ENCODE data around the gene PCSK5.
"Not testable (repeated sequence)": the region's sequence is repeated elsewhere in the genome, so short reads cannot be mapped to it uniquely, and the experiment has no call there.

Gene PCSK5

DNA sequence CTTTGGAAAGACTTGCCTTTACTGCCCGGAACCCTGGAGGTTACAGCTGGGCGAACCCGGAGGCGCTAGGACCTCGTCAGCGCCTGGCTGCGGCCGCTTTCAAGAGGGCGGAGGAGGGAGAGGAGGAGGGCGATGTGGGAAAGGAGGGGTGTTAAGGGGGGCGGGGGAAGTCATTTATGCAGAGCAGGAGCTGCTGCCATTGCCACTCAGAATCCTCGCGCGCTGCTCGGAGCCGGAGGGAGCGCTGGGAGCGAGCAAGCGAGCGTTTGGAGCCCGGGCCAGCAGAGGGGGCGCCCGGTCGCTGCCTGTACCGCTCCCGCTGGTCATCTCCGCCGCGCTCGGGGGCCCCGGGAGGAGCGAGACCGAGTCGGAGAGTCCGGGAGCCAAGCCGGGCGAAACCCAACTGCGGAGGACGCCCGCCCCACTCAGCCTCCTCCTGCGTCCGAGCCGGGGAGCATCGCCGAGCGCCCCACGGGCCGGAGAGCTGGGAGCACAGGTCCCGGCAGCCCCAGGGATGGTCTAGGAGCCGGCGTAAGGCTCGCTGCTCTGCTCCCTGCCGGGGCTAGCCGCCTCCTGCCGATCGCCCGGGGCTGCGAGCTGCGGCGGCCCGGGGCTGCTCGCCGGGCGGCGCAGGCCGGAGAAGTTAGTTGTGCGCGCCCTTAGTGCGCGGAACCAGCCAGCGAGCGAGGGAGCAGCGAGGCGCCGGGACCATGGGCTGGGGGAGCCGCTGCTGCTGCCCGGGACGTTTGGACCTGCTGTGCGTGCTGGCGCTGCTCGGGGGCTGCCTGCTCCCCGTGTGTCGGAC is at the start of gene PCSK5:
PCSK5 (plus strand) TSS at position 202 of the 805 bp plus-strand sequence; CDS start at position 711, 509 bp downstream.
- peak; percentile 89 for DNase-seq

DNA sequence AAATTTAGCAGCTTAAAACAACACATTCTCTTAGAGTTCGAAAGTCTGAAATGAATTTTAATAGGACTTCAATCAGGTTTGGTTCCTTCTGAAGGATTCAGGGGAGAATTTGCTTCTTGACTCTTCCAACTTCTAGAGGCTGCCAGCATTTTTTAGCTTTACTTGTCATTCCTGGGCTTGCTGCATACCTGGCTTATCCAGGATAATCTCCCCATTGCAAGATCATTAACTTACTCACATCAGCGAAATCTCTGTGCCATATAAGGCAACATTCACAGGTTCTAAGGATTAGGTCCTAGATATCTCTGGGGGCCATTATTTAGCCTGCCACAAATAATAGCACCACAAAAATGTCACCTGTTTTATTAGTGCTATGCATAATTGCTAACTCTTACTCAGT is 46.2 kb upstream of the PCSK5 start:
- DNase-seq, result no peak

DNA sequence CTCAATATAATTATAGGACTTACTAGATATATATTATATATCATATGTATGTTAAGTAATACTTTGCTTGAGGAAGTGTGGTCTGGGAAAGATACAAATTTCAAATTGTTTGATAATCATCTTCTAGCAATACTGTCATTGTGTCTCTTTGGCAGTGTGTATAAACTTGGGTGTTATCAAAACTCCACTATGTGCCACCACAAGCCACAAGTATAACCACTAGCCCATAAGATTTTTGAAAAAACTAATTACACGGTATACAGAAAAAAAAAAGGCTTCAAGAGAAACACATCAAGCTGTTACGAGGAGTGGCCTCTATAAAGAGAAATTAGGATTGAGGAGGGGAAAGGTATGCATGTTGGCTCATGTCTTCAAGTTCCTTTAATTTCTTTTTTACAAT is 44.7 kb upstream of the PCSK5 start:
- DNase-seq, result no peak

DNA sequence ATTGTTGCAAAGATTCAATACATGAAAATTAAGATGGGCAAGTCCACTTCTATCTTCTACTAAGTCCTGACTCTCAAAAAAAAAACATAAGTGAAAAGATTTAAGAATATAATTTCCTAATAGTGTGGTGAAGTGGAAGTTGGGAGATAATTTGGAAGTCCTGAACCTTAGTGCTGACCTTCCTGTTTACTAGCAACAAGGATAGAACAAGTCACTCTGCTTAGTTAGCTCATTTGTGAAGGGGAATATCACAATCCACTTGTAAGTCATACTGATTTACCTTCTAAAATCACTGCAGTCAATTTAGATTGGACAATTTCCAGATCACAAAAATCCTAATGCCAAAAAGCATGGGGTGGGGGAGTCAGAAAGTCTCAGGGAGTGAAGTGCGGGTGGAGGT is 43.4 kb upstream of the PCSK5 start:
- no peak for DNase-seq

DNA sequence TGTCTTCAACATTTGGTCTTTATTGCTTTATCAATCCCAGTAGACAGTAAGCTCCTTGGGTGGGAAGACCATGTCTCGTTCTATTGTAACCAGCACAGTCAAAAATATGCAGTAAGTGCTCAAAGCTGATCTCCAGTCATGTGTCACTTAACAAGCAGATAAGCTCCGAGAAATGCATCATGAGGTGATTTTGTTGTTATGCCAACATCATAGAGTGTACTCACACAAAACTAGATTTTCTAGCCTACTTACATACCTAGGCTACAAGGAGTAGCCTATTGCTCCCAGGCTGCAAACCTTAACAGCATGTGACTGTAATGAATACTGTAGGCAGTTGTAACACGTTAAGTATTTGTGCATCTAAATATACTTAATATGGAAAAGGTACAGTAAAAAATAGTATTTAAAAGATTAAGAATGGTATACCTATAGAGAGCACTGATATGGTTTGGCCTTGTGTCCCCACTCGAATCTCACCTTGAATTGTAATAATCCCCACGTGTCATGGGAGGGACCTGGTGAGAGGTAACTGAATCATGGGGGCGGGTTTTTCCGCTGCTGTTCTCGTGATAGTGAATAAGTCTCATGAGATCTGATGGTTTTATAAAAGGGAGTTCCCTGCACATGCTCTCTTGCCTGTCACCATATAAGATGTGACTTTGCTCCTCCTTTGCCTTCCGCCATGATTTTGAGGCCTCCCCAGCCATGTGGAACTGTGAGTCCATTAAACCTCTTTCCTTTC is 39.8 kb upstream of the PCSK5 start:
- no peak for DNase-seq

DNA sequence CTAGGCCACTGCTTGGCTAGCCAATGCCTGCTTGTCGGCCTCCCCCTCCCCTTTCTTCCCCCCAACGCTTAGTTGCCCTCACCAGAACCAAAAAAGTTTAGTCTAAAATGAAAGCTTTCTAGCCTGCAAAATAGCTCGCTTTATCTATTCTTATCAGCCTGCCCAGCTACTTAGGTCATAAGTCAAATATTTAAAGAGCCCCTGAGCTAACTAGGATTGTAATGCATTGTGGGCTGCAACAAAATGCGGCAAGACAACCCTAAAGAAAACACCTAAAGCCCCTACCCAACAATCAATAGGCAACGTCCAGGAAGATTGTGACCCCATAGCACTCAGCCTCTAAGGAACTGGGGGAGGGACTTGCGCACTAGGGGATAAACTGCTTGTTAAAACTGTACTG is 38.6 kb upstream of the PCSK5 start:
- no peak for DNase-seq

DNA sequence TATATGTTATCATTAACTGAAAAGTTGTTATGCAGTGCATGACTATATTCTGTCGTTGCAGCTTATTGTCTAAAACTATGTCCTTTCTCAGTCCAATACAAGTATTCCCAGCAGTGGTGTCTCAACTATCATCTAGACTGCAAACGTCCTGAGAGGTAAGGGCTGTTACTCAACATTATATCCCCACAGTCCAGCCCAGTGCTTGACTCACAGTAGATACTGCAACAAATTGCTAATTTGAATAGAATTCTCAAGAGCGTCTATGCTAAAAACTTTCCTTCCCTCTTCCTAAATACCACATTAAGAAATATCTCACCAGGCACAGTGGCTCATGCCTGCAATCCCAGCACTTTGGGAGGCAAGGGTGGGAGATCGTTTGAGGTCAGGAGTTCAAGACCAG is 37.7 kb upstream of the PCSK5 start:
- no peak for DNase-seq

DNA sequence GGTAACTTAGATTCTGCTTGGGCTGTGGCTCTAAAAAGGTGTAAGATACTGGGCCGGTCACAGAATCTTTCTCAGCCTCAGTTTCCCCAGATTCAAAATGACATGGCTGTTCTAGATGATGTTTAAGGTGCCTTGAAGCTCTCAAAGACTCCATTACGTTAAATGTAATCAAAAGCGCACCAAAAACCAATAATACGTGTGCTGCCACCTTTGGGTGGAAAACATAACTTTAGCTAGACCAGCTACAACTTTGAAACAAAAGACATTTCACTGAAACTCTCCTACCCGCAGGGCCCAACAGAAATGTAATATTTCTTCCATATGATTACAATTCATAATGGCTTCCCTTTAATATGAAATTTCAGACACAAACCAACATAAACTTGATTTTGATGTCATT is 35.0 kb upstream of the PCSK5 start:
- DNase-seq, result peak; percentile 19

DNA sequence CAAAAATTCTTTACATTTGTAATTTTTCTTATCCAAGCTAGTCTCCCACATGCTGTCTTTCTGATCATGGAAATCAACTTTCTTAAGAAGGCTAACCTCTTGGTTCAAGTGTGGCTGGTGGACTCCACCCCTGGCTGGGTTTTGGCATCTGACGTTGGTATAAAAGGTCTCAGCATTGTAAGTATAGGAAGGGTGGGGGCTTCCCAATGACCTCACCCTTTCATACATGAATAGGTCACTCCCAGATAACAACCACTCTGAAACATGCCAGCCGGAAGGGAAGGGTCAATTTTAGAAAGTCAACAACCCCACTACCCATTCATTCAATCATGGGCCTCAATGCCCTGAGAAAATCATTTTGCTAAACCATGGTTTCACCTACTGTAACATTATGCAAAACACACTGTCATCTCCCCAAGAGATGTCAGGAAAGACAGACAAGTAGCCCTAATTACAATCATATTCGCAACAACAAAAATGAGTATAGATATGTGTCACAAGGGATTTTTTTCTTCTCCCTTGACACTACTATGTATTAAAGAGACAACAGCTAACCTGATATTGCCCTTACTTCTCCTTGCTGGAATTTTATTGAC is 31.9 kb upstream of the PCSK5 start:
- DNase-seq, result no peak

DNA sequence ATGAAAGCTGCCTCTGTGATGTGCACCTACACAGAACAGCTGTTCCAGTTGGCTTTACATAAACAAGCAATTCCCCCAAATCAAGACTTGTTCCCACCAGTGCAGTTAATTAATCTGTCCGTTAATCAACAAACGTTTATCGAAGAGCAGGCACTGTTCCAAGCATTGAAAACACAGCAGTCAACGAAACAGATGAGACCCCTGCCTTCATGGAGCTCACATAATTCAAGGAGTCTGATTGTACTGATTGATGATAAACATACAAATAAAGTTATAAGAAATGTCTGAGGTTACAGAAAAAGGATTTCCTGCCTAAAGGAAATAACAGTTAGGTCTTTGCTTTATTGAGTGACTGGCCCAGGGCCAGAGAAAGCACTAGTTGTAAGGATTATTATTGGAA is 26.2 kb upstream of the PCSK5 start:
- no peak for DNase-seq

DNA sequence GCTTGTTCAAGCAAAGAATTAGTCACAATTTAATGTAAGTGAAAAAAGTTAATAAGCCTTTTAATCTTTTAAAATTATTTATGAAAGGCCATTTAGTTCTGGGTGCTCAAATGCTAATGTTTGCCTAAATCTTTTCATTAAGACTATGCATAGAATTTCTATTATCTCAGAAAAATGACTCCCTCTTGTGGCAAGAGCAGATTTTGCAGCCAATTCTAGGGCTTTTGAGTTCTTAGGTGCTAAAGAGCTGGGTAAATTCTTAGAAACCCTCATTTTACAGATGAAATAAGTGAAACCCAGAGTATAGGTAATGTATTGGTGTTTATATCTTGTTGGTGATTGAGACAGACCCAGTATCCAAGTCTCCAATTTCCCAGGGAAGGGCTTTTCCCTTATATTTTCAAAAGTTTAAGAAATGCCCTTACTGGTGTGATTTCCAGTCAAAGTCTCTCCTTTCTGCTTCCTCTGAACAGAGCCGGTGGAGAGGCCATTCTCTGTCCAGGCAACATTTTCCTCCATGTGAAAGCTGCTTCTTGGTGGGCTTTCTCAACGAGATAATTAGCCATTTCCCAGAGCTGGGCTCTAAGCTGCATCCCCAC is 24.1 kb upstream of the PCSK5 start:
- peak; percentile 37 for DNase-seq

DNA sequence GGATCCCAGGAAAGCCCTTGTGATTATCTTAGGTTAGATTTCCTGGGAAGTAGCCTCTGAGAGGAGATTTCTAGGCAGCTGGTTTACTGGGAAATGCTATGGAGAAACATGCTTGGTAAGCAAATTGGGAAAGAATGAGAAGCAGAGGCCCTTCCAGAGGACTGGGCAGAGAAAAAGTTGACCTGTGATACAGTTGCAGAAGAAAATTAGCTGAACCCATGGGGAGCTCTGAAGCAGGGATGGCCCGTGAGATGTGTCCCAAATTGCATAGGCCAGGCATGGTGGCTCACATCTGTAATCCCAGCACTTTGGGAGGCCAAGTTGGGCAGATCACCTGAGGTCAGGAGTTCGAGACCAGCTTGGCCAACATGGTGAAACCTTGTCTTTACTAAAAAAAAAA is 21.9 kb upstream of the PCSK5 start:
- DNase-seq, result not testable (repeated sequence)

DNA sequence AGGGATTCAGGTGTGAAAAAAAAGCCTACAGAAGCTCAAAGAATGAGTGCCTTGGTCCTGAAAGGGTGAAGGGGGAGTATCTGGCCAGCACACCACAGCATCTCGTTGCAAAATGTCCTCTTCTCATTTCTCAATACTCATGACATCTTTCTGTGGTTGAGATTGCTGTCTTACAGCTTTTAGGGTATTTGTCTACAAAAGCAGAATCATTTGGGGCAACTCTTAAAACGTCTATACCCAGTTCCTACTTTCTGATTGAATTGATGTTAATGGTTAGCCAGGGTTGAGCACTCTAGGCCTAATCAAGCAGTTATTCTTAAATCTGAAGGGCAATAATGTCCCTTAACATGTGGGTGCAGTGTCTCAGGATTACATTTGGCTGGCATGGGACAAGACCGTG is 21.2 kb upstream of the PCSK5 start:
- DNase-seq, result no peak

DNA sequence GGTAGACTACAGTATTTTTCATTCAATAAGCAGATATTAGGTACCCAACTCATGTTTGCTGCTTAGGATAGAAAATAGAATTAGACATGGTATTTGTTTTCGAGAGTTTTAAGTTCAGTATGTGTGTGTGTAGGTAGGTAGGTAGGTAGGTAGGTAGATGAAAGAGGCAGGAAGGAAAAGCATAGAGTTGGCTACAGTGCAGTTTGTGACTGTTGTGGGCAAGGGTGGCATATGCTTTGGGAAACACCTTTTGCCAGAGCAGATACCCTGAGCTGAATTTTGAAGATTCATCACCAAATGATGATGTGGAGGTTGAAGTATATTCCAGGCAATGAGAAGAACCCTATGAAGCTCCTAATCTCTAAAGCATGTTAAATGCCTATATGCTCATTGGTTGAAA is 20.0 kb upstream of the PCSK5 start:
- DNase-seq, result no peak

DNA sequence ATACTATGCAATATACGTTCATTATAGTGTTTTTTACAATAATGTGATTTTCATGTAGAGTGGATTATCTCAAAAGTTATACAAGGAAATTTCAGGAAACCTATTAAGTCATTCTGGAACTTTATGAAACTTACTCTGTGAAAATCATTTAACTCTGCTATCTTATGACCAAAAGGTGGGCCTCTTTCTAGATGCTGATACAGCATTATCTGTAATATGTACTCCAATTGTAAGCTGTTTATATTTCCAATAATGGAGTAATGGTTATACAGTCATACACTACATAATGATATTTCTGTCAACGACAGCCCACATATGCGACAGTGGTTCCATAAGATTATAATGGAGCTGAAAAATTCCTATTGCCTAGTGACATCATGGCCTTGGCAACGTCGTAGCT is 18.8 kb upstream of the PCSK5 start:
- DNase-seq, result no peak

DNA sequence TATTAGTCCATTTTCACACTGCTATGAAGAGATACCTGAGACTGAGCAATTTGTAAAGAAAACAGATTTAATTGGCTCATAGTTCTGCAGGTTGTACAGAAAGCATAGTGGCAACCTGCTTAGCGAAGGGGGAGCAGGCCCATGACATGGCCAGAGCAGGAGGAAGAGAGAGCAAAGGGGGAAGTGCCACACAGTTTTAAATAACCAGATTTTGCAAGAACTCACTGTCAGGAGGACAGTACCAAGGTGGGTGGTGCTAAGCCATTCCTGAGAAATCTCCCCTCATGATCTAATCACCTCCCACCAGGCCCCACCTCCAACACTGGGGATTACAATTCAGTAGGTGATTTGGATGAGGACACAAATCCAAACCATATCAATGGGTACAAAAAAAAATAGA is 16.8 kb upstream of the PCSK5 start:
- no peak for DNase-seq

DNA sequence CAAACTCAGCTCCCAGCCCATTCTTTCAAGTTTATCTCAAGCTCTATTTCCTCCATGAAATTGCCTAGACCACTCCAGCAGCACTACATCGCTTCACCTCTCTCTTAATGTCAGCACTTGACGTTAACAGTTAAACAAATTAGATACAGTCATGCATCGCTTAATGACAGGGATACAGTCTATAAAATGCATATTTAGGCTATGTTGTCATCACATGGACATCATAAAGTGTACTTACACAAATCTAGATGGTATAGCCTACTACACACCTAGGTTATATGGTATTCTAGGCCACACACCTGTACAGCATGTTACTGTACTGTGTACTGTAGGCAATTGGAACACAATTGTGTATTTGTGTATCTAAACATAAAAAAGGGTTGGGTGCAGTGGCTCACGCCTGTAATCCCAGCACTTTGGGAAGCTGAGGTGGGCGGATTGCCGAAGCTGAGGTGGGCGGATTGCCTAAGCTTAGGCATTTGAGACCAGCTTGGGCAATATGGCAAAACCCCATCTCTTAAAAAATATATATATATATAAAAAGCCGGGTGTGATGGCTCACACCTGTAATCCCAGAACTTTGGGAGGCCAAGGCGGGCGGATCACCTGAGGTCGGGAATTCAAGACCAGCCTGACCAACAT is 13.4 kb upstream of the PCSK5 start:
- DNase-seq, result no peak

DNA sequence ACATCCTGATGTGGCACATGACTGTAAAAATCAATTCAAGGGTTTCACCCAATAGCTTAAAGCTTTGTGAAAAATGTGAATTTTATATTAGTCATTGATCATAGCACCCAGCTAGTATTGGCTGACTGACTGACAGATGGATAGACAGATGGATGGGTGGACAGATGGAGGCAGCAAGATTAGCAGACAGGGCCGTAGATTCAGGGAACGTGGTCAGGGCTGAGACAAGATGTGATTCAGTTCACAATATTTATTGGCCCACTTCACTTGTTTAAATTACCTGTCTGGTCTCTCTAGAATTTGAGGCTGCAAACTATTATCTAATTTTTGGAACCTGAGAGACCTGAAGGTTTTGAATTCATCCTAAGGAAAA is 12.0 kb upstream of the PCSK5 start:
- DNase-seq, result no peak

DNA sequence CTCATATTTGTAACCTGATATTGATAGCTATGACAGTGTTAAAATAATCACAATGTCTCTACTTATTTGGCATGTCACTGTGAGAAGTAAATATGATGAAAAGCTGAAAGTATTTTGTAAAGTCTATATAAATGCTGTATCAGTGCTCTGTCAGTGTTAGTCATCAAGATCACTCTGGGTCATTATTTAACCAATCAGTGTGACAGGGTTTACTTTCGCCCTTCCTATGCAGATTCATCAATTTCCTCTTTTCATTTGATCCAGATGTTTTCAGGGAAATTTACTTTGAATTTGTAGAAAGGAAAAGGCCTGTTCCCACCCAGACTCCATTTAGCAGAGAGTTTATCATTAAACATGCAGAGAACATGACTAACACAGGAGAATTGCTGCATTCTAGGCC is 9.9 kb upstream of the PCSK5 start:
- DNase-seq, result no peak

DNA sequence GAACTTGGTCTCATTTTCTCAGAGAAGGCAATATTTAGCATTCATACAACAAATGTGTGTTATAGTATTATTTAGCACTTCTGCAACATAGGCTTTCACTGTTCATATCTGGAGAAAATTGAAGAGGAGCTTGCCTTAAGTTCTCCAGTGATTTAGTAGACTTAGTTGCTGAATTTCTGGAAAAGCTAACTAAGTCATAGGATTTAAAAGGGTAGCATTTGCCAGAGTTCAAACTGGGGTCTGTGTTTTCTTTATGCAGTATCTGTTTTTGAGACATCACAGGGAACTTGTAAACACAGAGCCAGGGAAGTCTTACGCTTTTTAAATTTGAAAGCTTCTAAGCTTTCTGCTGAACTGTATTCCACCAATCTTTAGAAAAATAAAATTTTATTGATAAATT is 8.7 kb upstream of the PCSK5 start:
- DNase-seq, result no peak

DNA sequence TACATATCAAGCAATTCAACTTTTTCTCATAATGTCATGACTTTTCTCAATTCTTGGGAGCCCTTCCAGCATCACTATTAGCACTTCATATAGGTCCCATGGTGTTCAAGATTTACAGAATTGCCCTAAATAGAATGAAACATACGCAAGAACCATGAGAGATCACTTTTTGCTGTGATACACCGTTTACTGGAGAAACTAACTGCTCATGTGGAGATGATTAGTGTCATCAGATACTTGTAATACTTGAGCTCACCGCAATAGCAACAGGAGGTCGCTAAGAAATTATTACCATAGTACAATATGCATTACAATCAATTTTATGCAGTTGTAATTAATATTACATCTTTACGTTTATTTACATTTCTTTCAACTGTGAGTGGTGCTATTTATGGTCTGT is 4.8 kb upstream of the PCSK5 start:
- DNase-seq, result no peak

DNA sequence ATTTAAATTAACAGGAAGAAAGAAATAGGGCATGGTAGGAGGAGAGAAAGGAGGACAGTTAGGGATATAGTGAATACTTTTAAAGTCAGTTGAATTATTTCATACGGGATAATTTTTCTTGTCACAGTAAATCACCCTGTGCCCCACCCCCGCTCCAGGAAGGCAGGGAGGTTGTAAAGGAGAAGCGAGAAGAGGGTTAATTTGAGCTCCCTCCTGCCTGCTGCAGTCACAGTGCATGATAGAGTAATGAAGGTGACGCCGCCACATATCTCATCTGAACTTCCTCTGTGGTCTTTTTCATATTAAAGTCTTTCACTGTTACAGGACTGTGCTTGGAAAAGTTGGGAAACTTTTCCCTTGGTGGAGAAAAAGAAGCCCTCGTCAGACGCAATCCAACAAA is 896 bp upstream of the PCSK5 start:
- no peak for DNase-seq

DNA sequence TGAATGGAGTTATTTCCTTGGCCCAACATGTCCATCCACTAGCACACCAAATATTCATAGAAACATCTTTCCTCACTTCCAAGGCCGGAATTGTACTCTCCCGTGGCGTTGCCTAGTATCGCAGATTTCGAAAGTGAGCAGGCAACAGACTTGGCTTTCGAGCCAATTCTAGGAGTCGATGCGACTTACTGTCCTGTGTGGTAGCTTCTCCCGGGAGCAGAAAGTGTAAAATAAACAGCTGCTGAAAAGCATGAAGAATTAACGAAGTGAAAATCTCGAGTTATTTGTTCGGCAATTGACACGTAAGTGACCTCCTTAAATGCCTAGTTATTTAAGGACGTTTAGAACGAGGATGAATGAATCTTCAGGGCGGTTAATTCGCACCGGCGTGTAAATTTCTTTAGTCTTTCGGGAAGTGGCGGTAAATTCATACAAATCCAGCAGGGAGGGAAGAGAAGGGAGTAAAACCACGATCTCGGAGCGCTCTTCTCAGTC is 449 bp upstream of the PCSK5 start:
- DNase-seq, result peak; percentile 34
